CD14-positive monocyte (primary cell): ENCODE results near the gene TMEM178B. TPM values are rescaled to one million over a fixed set of nuclear protein-coding genes. Genes with fewer than 3 reads are reported as not detected.

Source experiments
- DNase-seq, 3 donors: peaks; one replicate each; pipeline ENCODE4 v3.0.0-alpha.2; 2011 to 2022
- H2AFZ ChIP-seq: 2 replicates; pipeline ENCODE4 v1.6.0; 2012; ENCODE audit warnings: mild to moderate bottlenecking, low read depth, low read length, inconsistent platforms; ENCODE audit not compliant: insufficient read depth, poor library complexity, severe bottlenecking
- H3K27ac ChIP-seq, 2 donors: 1 replicate in 1 of 2; 2 replicates in 1 of 2; pipeline ENCODE4 v1.5.1; 2012 to 2013; ENCODE audit warnings: low read length in 2 of 2, control low read depth in 1 of 2, inconsistent platforms in 1 of 2, low read depth in 1 of 2, mild to moderate bottlenecking in 1 of 2
- H3K27me3 ChIP-seq, 2 donors: one replicate each; pipeline versions ENCODE4 v1.6.0 to v1.6.1; 2011 to 2013; ENCODE audit warnings: low read length in 2 of 2; ENCODE audit not compliant: control insufficient read depth in 2 of 2, insufficient read depth in 2 of 2
- H3K36me3 ChIP-seq, 2 donors: replicated peaks in 1 of 2; 1 replicate in 1 of 2; 2 replicates in 1 of 2; pipeline versions ENCODE4 v1.5.1 to v1.6.1; 2012 to 2013; ENCODE audit warnings: low read length in 2 of 2, control low read depth in 1 of 2, inconsistent platforms in 1 of 2, mild to moderate bottlenecking in 1 of 2; ENCODE audit not compliant: insufficient read depth in 2 of 2, control insufficient read depth in 1 of 2
- H3K4me1 ChIP-seq, 2 donors: 1 replicate in 1 of 2; 2 replicates in 1 of 2; pipeline versions ENCODE4 v1.5.1 to v1.6.1; 2012 to 2013; ENCODE audit warnings: low read length in 2 of 2, control low read depth in 1 of 2, inconsistent platforms in 1 of 2, mild to moderate bottlenecking in 1 of 2, moderate library complexity in 1 of 2; ENCODE audit not compliant: insufficient read depth in 2 of 2, control insufficient read depth in 1 of 2
- H3K4me2 ChIP-seq: replicated peaks from 2 replicates; pipeline ENCODE3; 2012; ENCODE audit warnings: low read length, moderate library complexity, mild to moderate bottlenecking; ENCODE audit not compliant: poor library complexity, severe bottlenecking; ENCODE audit errors: extremely low read depth
- H3K4me3 ChIP-seq, 3 experiments: fragments of 200-600 bp in 1 of 3; sonication (generic) in 1 of 3; replicated peaks in 1 of 3; 1 replicate in 2 of 3; 2 replicates in 1 of 3; pipeline ENCODE4 v1.5.1; 2011 to 2013; ENCODE audit warnings: low read length in 3 of 3, mild to moderate bottlenecking in 3 of 3, control low read depth in 2 of 3, low read depth in 2 of 3, inconsistent platforms in 1 of 3, moderate library complexity in 1 of 3
- H3K79me2 ChIP-seq: 2 replicates; pipeline ENCODE4 v1.6.0; 2012; ENCODE audit warnings: mild to moderate bottlenecking, control low read depth, inconsistent platforms, low read length, moderate library complexity; ENCODE audit not compliant: insufficient read depth
- H3K9ac ChIP-seq: 2 replicates; pipeline ENCODE4 v1.6.0; 2017; ENCODE audit warnings: low read length, mild to moderate bottlenecking; ENCODE audit not compliant: insufficient read depth, poor library complexity, severe bottlenecking
- H3K9me3 ChIP-seq, 2 donors: replicated peaks in 1 of 2; 1 replicate in 1 of 2; 2 replicates in 1 of 2; pipeline versions ENCODE4 v1.5.1 to v1.6.1; 2012 to 2013; ENCODE audit warnings: low read length in 2 of 2, control low read depth in 1 of 2; ENCODE audit not compliant: control insufficient read depth in 1 of 2, insufficient read depth in 1 of 2
- H4K20me1 ChIP-seq: 2 replicates; pipeline ENCODE4 v1.6.0; 2012; ENCODE audit warnings: mild to moderate bottlenecking, low read length, control low read depth, moderate library complexity; ENCODE audit not compliant: insufficient read depth
- H3K27ac Mint-ChIP-seq, 7 donors: one replicate each; pipeline ENCODE4 v1.8.0; 2020; ENCODE audit warnings: mild to moderate bottlenecking in 7 of 7, mixed read lengths in 7 of 7, moderate library complexity in 6 of 7, inconsistent platforms in 2 of 7
- H3K27me3 Mint-ChIP-seq, 3 donors: one replicate each; pipeline ENCODE4 v1.8.0; 2021 to 2022; ENCODE audit warnings: low read depth in 3 of 3, mild to moderate bottlenecking in 3 of 3, mixed read lengths in 3 of 3, moderate library complexity in 3 of 3, inconsistent platforms in 1 of 3
- H3K36me3 Mint-ChIP-seq, 2 donors: one replicate each; pipeline ENCODE4 v1.8.0; 2020; ENCODE audit warnings: mixed read lengths in 2 of 2, inconsistent platforms in 1 of 2, mild to moderate bottlenecking in 1 of 2
- H3K4me1 Mint-ChIP-seq: one replicate; pipeline ENCODE4 v1.8.0; 2020; ENCODE audit warnings: mild to moderate bottlenecking, mixed read lengths
- H3K4me3 Mint-ChIP-seq, 2 donors: one replicate each; pipeline ENCODE4 v1.8.0; 2020; ENCODE audit warnings: mild to moderate bottlenecking in 2 of 2, mixed read lengths in 2 of 2, moderate library complexity in 1 of 2
- H3K9me3 Mint-ChIP-seq, 7 donors: one replicate each; pipeline ENCODE4 v1.8.0; 2020 to 2022; ENCODE audit warnings: mixed read lengths in 7 of 7, mild to moderate bottlenecking in 6 of 7, moderate library complexity in 6 of 7, inconsistent platforms in 2 of 7
- CTCF ChIP-seq: fragments of 200-600 bp; IDR thresholded peaks from one replicate; pipeline ENCODE4 v1.8.0; 2022; ENCODE audit warnings: antibody characterized with exemption, mild to moderate bottlenecking
- WGBS: methylation state at CpG from one replicate; pipeline ENCODE4 v1.1.5; 2013; ENCODE audit warnings: missing lambda C conversion rate; ENCODE audit not compliant: insufficient coverage; 5-methylcytosine and 5-hydroxymethylcytosine counted together
- intact Hi-C, 2 donors: fragments of 100-400 bp; cut with micrococcal nuclease; formaldehyde crosslinking; loops; one replicate each; pipeline versions ENCODE4 v1.15.0 to v1.15.1; 2023
- polyA plus RNA-seq, 3 donors: library from polyadenylated mRNA; depleted of rRNA in 1 of 3; unstranded in 2 of 3; stranded (reverse) in 1 of 3; fragments of 300-500 nt in 2 of 3; fragments of >200 nt in 1 of 3; fragmentation: Illumina TruSeq in 2 of 3; gene quantifications; 1 replicate in 2 of 3; 2 replicates in 1 of 3; pipeline ENCODE4 v1.2.3, GENCODE V29; 2012 to 2021

The TMEM178B gene
- polyA plus RNA-seq, 3 donors: not detected

GRCh38 chr7:141231018-141231792, 157.3 kb downstream of the TMEM178B start:
- H2AFZ ChIP-seq: no peak overlapping the region
- no peaks in the 10 kb centered on the region for H3K9me3 ChIP-seq
- peaks cover 0 to 2% of the 10 kb centered on the region in 2 donors for H3K27me3 ChIP-seq
- no peaks in the 10 kb centered on the region for H3K36me3 Mint-ChIP-seq
- no peaks in the 10 kb centered on the region for H3K4me1 Mint-ChIP-seq
- H3K27me3 Mint-ChIP-seq: peaks cover 4 to 6% (median 5%) of the 10 kb centered on the region in 3 donors
- no peak overlapping the region for H3K9ac ChIP-seq
- H3K4me2 ChIP-seq: no peak overlapping the region
- no peaks in the 10 kb centered on the region for H3K79me2 ChIP-seq
- H3K4me3 Mint-ChIP-seq: no peak overlapping the region
- H3K4me3 ChIP-seq: no peak overlapping the region
- no peaks in the 10 kb centered on the region for H3K4me1 ChIP-seq
- H3K9me3 Mint-ChIP-seq: no peaks in the 10 kb centered on the region
- H3K27ac ChIP-seq: no peak overlapping the region
- no peaks in the 10 kb centered on the region for H3K36me3 ChIP-seq
- no peak for DNase-seq
- WGBS: 44% methylated on average over 3 of the region's 5 CpGs
- TF ChIP-seq CTCF: no peak
- no peak overlapping the region for H3K27ac Mint-ChIP-seq
- H4K20me1 ChIP-seq: no peaks in the 10 kb centered on the region
- intact Hi-C loops: no loop called here

GRCh38 chr7:141232286-141233051, 158.6 kb downstream of the TMEM178B start:
- Mint-ChIP-seq H3K36me3 (no peaks in the 10 kb centered on the region), H3K9me3 (no peaks in the 10 kb centered on the region), H3K27ac (no peak overlapping the region), H3K4me1 (no peaks in the 10 kb centered on the region), H3K4me3 (no peak overlapping the region), H3K27me3 (peaks cover 2 to 5% (median 3%) of the 10 kb centered on the region in 3 donors)
- intact Hi-C loops: no loop called here
- no CpG with 5 or more reads among the region's 4 CpGs for WGBS
- no peak overlapping the region for H3K4me3 ChIP-seq
- DNase-seq: no peak
- no peaks in the 10 kb centered on the region for H3K9me3 ChIP-seq
- H3K27ac ChIP-seq: no peak overlapping the region
- H3K4me1 ChIP-seq: no peaks in the 10 kb centered on the region
- H3K27me3 ChIP-seq: peaks cover 0 to 2% of the 10 kb centered on the region in 2 donors
- no peaks in the 10 kb centered on the region for H4K20me1 ChIP-seq
- TF ChIP-seq CTCF: no peak
- no peaks in the 10 kb centered on the region for H3K36me3 ChIP-seq
- H3K9ac ChIP-seq: no peak overlapping the region
- H3K79me2 ChIP-seq: no peaks in the 10 kb centered on the region
- no peak overlapping the region for H3K4me2 ChIP-seq
- no peak overlapping the region for H2AFZ ChIP-seq
